NK-92 treated with Interleukin-12 subunit alpha and Interleukin-12 subunit beta, amount 100 ng/mL, for 24 hours (cell line): Measurements from ENCODE around the gene TAS2R3.
"Not testable (repeated sequence)": the region's sequence is repeated elsewhere in the genome, so short reads cannot be mapped to it uniquely, and the experiment has no call there.

Experiments
- DNase-seq: peaks from one replicate; lab custom pipeline; 2025; lab: John Stamatoyannopoulos, UW

TAS2R3 gene, protein sequence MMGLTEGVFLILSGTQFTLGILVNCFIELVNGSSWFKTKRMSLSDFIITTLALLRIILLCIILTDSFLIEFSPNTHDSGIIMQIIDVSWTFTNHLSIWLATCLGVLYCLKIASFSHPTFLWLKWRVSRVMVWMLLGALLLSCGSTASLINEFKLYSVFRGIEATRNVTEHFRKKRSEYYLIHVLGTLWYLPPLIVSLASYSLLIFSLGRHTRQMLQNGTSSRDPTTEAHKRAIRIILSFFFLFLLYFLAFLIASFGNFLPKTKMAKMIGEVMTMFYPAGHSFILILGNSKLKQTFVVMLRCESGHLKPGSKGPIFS

DNA sequence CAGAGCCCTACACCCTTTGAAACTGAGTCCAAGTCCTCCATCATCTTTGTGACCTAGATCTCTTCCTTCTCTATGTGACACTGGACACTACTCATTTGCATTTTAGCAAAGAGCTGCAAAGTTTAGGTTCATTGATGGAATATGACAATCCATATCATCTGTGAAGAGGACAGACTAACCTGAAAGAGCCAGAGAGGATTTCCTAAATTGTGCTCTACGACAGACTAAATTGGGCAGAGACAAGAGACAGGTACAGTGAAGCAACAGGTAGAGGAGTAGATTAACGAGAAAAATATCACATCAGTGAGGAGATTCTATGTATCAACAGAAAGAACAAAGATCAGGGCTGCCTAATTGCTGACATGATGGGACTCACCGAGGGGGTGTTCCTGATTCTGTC is at the start of gene TAS2R3:
TSS of gene TAS2R3 (plus strand) at position 301 of the 400 bp plus-strand sequence. CDS start at position 363, 62 bp downstream.
- DNase-seq = no peak

DNA sequence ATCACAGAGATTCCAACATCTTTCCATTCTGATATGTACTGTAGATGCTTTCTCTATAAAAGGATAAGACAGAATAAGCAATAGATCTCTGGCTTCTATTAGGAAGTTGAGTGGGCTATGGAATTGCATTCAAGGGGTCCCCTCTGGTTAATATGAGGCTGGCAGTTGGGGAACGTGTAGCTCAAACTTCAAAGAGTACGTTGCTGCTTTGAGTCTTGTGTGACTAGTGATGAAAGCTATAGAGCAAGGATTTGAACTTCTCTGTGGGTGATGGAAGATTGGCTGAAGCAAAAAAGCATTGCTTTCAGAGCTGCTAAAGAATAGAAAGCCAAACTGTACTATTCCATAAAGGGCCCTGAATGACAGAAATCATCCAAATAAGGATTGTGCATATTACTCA is 49.3 kb upstream of the TAS2R3 start:
- DNase-seq = no peak

GRCh38 chr7:141715018-141715417 is 48.9 kb upstream of the TAS2R3 start:
- no peak for DNase-seq

GRCh38 chr7:141715794-141716689 is 47.9 kb upstream of the TAS2R3 start:
- no peak for DNase-seq

- no peak for DNase-seq
Observed at GRCh38 chr7:141717450-141717849, 46.4 kb upstream of the TAS2R3 start.

DNA sequence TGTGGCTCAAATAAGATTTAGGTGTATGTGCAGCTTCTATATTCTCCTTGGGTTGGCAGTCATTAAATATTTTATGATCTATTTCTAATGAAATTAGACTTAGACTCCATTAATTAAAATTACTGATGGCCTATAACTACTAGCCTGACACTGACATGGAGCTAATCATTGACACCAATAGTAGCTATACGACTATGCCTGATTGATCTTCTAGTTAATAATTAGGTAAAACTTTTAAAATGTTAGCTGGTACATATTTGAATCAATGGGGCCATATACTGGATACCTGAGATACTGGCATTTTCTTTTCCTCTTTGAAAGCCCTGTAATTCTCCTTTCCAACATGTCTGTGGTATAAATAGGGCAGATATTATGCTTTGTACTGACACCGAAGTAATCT is 41.4 kb upstream of the TAS2R3 start:
- no peak for DNase-seq

DNA sequence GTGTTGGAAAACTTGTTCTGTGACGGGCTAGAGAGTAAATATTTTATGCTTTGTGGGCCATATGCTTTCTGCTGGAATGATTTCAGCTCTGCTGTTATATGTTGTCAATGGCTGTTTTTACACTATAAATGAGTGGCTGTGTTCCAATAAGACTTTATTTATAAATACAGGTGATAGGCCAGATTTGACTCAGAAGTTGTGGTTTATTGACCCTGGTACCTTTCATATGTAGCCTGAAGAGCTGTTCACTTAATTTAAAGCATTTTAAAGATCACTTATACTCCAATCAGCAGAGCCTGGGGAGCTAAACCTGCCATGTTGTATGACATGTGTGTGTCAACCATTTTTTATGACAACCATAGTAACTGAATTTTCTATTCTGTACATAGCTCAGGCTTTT is 34.9 kb upstream of the TAS2R3 start:
- DNase-seq = no peak

GRCh38 chr7:141731476-141732149 is 32.3 kb upstream of the TAS2R3 start:
- no peak for DNase-seq

- DNase-seq = no peak
Observed at GRCh38 chr7:141737118-141737835, 26.6 kb upstream of the TAS2R3 start.

- peak; percentile 86 for DNase-seq
Observed at GRCh38 chr7:141737836-141738591, 25.9 kb upstream of the TAS2R3 start, which contains the start of gene SSBP1. TSS of gene SSBP1 (plus strand) at chr7:141738358. CDS start at chr7:141739167, 809 bp downstream.

GRCh38 chr7:141738592-141739013 is 25.3 kb upstream of the TAS2R3 start:
- no peak for DNase-seq

GRCh38 chr7:141739250-141739649 is 24.6 kb upstream of the TAS2R3 start:
- DNase-seq = no peak

DNA sequence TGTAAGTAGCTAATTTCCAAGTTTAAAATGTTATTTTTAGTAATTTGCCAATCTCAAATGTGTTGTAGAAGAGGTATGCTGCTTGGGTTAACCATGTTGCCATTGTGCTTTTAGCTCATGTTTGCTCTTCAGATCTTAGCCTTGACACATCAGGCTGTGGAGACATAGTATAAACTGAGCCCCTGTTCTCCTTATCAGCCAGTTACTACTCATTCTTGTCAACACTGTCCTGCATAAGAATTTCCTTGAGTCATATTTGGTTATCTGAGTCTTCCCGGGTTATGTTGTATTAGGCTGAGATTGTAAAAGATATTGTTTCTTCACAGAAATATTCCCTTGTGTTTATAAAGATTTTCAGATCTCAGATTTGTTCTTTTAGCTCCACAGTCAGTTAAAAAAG is 21.7 kb upstream of the TAS2R3 start:
- DNase-seq = no peak

DNA sequence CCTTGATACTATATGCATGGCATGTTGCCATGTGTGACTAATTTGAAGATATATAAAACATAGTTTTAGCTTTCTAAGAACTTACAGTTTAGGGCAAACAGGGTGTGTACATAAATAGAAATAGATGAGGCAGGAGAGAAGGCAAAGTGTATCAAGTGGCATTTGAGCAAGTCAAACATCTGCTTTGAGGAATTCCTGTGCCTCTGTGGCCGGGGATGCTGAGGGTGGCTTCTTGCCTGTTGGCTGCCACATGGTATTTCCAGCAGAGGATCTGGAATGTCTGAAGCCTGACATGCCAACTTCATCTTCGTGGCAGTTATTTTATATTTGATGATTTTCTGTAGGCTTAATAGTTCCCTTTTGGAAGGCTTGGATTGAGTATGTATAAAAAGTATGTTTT is 19.8 kb upstream of the TAS2R3 start:
- DNase-seq = no peak

DNA sequence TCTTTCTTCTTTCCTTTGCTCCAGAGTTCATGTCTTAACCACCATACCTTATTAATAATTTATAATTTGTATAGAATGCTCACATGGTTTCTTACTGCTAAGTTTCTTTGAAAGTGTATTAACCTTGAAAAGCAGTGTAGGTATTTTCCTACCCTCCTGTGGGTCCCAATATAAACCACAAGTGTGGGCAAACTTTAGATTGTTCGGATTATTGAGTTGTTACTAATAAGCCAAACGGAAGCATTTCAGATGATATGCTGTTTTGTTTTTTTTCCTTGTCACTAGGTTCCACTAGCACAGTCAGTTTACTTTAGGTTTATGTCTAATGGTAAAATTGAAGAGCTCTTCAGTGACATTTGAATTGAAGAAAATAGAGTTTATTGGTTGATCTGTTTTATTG is 15.5 kb upstream of the TAS2R3 start:
- no peak for DNase-seq

- not testable (repeated sequence) for DNase-seq
Observed at GRCh38 chr7:141751904-141752303, 12.0 kb upstream of the TAS2R3 start.

GRCh38 chr7:141752634-141753033 is 11.3 kb upstream of the TAS2R3 start:
- no peak for DNase-seq

DNA sequence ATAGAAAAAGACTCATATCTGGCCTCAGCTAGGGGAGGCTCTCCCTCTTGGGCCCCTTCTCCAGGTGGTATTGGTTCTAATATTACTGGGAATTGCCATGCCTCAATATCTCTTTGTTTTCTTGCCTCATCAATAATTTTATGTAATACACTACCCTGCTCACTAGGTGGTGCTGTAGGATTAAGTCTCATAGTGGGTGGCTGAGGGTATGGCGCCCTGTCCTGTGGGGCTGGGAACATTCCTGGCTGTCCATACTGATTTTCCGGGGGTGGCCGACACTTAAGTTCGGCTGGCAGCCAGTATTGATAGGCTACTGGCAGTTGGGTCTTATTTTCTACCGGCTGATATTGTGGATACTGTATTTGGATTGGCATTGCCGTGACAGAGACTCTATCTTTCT is 9.0 kb upstream of the TAS2R3 start:
- no peak for DNase-seq

DNA sequence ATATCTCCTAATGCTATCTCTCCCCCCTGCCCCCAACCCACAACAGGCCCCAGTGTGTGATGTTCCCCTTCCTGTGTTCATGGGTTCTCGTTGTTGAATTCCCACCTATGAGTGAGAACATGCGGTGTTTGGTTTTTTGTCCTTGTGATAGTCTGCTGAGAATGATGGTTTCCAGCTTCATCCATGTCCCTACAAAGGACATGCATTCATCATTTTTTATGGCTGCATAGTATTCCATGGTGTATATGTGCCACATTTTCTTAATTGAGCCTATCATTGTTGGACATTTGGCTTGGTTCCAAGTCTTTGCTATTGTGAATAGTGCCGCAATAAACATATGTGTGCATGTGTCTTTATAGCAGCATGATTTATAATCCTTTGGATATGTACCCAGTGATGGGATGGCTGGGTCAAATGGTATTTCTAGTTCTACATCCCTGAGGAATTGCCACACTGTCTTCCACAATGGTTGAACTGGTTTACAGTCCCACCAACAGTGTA is 6.2 kb downstream of the TAS2R3 start:
- not testable (repeated sequence) for DNase-seq

DNA sequence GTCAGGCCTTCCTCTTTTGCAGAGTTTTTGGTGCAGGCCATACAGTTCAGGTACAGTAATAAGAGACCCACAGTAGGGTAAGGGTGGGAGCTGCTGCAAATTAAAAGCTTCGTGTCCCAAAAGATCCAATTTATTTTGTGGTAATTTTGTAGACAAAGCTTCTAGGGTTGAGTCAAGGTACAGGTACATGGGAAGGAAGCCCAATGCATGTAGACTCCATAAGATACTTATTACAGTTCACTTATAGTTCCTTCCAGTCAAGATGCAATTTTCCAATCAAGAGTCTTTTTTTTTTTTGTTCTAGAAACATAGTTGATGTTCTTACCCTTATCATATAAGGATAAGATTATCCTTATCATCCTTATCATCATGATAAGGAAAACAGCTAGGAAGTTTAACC is 12.5 kb downstream of the TAS2R3 start, which contains the start of gene TAS2R4:
TSS of gene TAS2R4 (plus strand) at position 301 of the 400 bp plus-strand sequence. CDS start 1,815 bp downstream, outside the sequence.
- DNase-seq = no peak
